GM21447 (cell line): ENCODE data around the gene CDK11B.
"Not testable (repeated sequence)": the region's sequence is repeated elsewhere in the genome, so short reads cannot be mapped to it uniquely, and the experiment has no call there.

Source experiments
- ATAC-seq: cut with Tn5 transposase; IDR thresholded peaks from one replicate; pipeline ENCODE4 v1.9.1; 2021; ENCODE audit not compliant: unreplicated experiment

Gene CDK11B

GRCh38 chr1:1600861-1601563 is 57.8 kb downstream of the CDK11B start:
- no peak for ATAC-seq

GRCh38 chr1:1599935-1600860 is 58.6 kb downstream of the CDK11B start, which contains the start of gene FNDC10:
TSS of gene FNDC10 (minus strand) at chr1:1600135. CDS start at chr1:1600015, 120 bp downstream.
- ATAC-seq, result no peak

- ATAC-seq, result no peak
Measured at GRCh38 chr1:1599030-1599934, 59.5 kb downstream of the CDK11B start.

- ATAC-seq, result no peak
Measured at GRCh38 chr1:1598720-1599029, 60.1 kb downstream of the CDK11B start.

GRCh38 chr1:1598051-1598719 is 60.6 kb downstream of the CDK11B start:
- ATAC-seq, result no peak

GRCh38 chr1:1597275-1597930 is 61.4 kb downstream of the CDK11B start:
- no peak for ATAC-seq

- ATAC-seq, result no peak
Measured at GRCh38 chr1:1596493-1597274, 62.1 kb downstream of the CDK11B start.

GRCh38 chr1:1595341-1595740 is 63.5 kb downstream of the CDK11B start:
- ATAC-seq, result not testable (repeated sequence)

- no peak for ATAC-seq
Measured at GRCh38 chr1:1594602-1595260, 64.1 kb downstream of the CDK11B start.

- no peak for ATAC-seq
Measured at GRCh38 chr1:1593834-1594601, 64.8 kb downstream of the CDK11B start.

- no peak for ATAC-seq
Measured at GRCh38 chr1:1591452-1591851, 67.4 kb downstream of the CDK11B start.
